Stimulated activated CD8-positive, alpha-beta memory T cell treated with anti-CD3 and anti-CD28 coated beads, Interleukin-15, amount 100 ng/mL, for 1 hour (primary cell): ENCODE results near the gene JARID2.

Experiments
- DNase-seq: peaks from one replicate; pipeline ENCODE4 v3.0.0-alpha.2; 2020; ENCODE audit warnings: low read depth

JARID2 gene

GRCh38 chr6:15441981-15442380 lies 196.1 kb downstream of the JARID2 start:
- no peak for DNase-seq

- no peak for DNase-seq
Observed at GRCh38 chr6:15442467-15442866, 196.6 kb downstream of the JARID2 start.

GRCh38 chr6:15443119-15443830 lies 197.4 kb downstream of the JARID2 start:
- DNase-seq, result no peak

GRCh38 chr6:15444081-15444731 lies 198.3 kb downstream of the JARID2 start:
- DNase-seq, result no peak

- DNase-seq, result no peak
Observed at GRCh38 chr6:15444881-15445280, 199.0 kb downstream of the JARID2 start.

GRCh38 chr6:15447546-15448267 lies 201.8 kb downstream of the JARID2 start:
- DNase-seq, result no peak

- no peak for DNase-seq
Observed at GRCh38 chr6:15449011-15449410, 203.1 kb downstream of the JARID2 start.

GRCh38 chr6:15451738-15452137 lies 205.9 kb downstream of the JARID2 start:
- no peak for DNase-seq

- DNase-seq, result no peak
Observed at GRCh38 chr6:15452182-15452941, 206.5 kb downstream of the JARID2 start.

- no peak for DNase-seq
Observed at GRCh38 chr6:15453186-15453585, 207.3 kb downstream of the JARID2 start.

- no peak for DNase-seq
Observed at GRCh38 chr6:15453622-15454021, 207.8 kb downstream of the JARID2 start.

- DNase-seq, result no peak
Observed at GRCh38 chr6:15456422-15456821, 210.6 kb downstream of the JARID2 start.

GRCh38 chr6:15457121-15457650 lies 211.3 kb downstream of the JARID2 start:
- no peak for DNase-seq

- no peak for DNase-seq
Observed at GRCh38 chr6:15458021-15458459, 212.2 kb downstream of the JARID2 start.

GRCh38 chr6:15460110-15460727 lies 214.3 kb downstream of the JARID2 start:
- no peak for DNase-seq

GRCh38 chr6:15461127-15461944 lies 215.5 kb downstream of the JARID2 start:
- no peak for DNase-seq

GRCh38 chr6:15462256-15462655 lies 216.4 kb downstream of the JARID2 start:
- DNase-seq, result no peak

- no peak for DNase-seq
Observed at GRCh38 chr6:15462717-15463525, 217.1 kb downstream of the JARID2 start.

GRCh38 chr6:15464211-15464725 lies 218.4 kb downstream of the JARID2 start:
- peak; percentile 41 for DNase-seq

GRCh38 chr6:15465212-15465611 lies 219.3 kb downstream of the JARID2 start:
- DNase-seq, result no peak
